ENCODE data around the gene MCM5. TPM values are rescaled to one million over a fixed set of nuclear protein-coding genes. Genes with fewer than 3 reads are reported as not detected.

Gene MCM5
- total RNA-seq, 2 experiments from 2014 or later: 21.6 to 22.6 TPM

DNA sequence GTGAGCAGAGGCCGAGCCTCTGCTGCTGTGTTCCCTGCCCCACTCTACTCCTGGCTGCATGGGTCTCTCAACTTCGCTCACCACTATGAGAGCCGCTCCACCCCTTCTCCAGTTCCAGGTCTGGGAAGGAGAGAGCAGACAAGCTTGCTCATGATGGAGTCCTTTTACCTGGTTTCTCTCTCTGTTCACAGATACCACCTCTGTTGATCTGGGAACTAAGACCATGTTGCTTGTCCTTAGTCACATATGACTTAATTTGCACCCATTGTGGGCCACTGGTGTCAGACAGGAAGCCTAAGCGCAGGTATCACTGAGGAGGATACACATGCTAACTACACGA is 26.8 kb downstream of the MCM5 start:
- Histone ChIP-seq H3K9me3 (ENCODE audit: control insufficient read depth in 1 of 2, insufficient read depth in 1 of 2, low read length in 2 of 2) (no peaks in the 10 kb centered on the region), H3K27ac (ENCODE audit: low read depth in 1 of 2, low read length in 2 of 2) (no peak overlapping the region), H3K4me1 (ENCODE audit: insufficient read depth, low read length) (no peaks in the 10 kb centered on the region), H3K27me3 (ENCODE audit: control insufficient read depth in 1 of 2, insufficient read depth in 2 of 2, low read length in 2 of 2) (no peaks in the 10 kb centered on the region), H3K4me3 (ENCODE audit: low read length) (no peak overlapping the region), H3K36me3 (ENCODE audit: insufficient read depth, low read length) (peaks cover 40% of the 10 kb centered on the region)
- Mint-ChIP-seq H3K27ac (no peak overlapping the region), H3K27me3 (no peaks in the 10 kb centered on the region), H3K4me1 (ENCODE audit: low read depth) (no peaks in the 10 kb centered on the region), H3K36me3 (ENCODE audit: low read depth) (peaks cover 43% of the 10 kb centered on the region), H3K4me3 (no peak overlapping the region), H3K9me3 (no peaks in the 10 kb centered on the region)
- DNase-seq (no peak), ATAC-seq (ENCODE audit: poor library complexity) (no peak)
- intact Hi-C loops (cut with DNase I, micrococcal nuclease): no loop called here
- ChIA-PET POLR2A (no interaction called here), CTCF (no interaction called here)
- TF ChIP-seq, protein P1, sequence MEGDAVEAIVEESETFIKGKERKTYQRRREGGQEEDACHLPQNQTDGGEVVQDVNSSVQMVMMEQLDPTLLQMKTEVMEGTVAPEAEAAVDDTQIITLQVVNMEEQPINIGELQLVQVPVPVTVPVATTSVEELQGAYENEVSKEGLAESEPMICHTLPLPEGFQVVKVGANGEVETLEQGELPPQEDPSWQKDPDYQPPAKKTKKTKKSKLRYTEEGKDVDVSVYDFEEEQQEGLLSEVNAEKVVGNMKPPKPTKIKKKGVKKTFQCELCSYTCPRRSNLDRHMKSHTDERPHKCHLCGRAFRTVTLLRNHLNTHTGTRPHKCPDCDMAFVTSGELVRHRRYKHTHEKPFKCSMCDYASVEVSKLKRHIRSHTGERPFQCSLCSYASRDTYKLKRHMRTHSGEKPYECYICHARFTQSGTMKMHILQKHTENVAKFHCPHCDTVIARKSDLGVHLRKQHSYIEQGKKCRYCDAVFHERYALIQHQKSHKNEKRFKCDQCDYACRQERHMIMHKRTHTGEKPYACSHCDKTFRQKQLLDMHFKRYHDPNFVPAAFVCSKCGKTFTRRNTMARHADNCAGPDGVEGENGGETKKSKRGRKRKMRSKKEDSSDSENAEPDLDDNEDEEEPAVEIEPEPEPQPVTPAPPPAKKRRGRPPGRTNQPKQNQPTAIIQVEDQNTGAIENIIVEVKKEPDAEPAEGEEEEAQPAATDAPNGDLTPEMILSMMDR (IDR thresholded peaks at IDR 0.05): no peak

GRCh38 chr22:35430897-35431322 is 31.0 kb downstream of the MCM5 start:
- no peaks in the 10 kb centered on the region for H3K4me1 Mint-ChIP-seq (ENCODE audit: low read depth)
- intact Hi-C loops (cut with DNase I, micrococcal nuclease): loop anchor here (1.0 to 5.0 kb wide), 4 partner anchors 152 to 694 kb away; no protein-coding TSS in a partner anchor
- Histone ChIP-seq H3K27ac (ENCODE audit: low read depth in 1 of 2, low read length in 2 of 2) (no peak overlapping the region), H3K36me3 (ENCODE audit: insufficient read depth, low read length) (peaks cover 23% of the 10 kb centered on the region), H3K4me3 (ENCODE audit: low read length) (no peak overlapping the region), H3K27me3 (ENCODE audit: control insufficient read depth in 1 of 2, insufficient read depth in 2 of 2, low read length in 2 of 2) (no peaks in the 10 kb centered on the region), H3K9me3 (ENCODE audit: control insufficient read depth in 1 of 2, insufficient read depth in 1 of 2, low read length in 2 of 2) (peaks cover 12 to 17% of the 10 kb centered on the region in 2 experiments), H3K4me1 (ENCODE audit: insufficient read depth, low read length) (no peaks in the 10 kb centered on the region)
- ChIA-PET POLR2A (no interaction called here), CTCF (interaction anchor here (0.7 to 2.0 kb wide), 5 partner anchors 10 to 693 kb away, joined by 4 to 11 read pairs (median 6); no protein-coding TSS in a partner anchor)
- H3K27ac Mint-ChIP-seq: no peak overlapping the region
- TF ChIP-seq, protein P1 (IDR thresholded peaks at IDR 0.05): peak; percentile 71
- H3K36me3 Mint-ChIP-seq (ENCODE audit: low read depth): peaks cover 32% of the 10 kb centered on the region
- no peaks in the 10 kb centered on the region for H3K27me3 Mint-ChIP-seq
- no peaks in the 10 kb centered on the region for H3K9me3 Mint-ChIP-seq
- DNase-seq (peak; percentile 47 to 79 (median 64)), ATAC-seq (ENCODE audit: poor library complexity) (peak; percentile 85)
- no peak overlapping the region for H3K4me3 Mint-ChIP-seq

GRCh38 chr22:35431483-35432227 is 31.7 kb downstream of the MCM5 start:
- H3K4me1 Mint-ChIP-seq (ENCODE audit: low read depth): no peaks in the 10 kb centered on the region
- Histone ChIP-seq H3K4me1 (ENCODE audit: insufficient read depth, low read length) (no peaks in the 10 kb centered on the region), H3K27ac (ENCODE audit: low read depth in 1 of 2, low read length in 2 of 2) (no peak overlapping the region), H3K36me3 (ENCODE audit: insufficient read depth, low read length) (peaks cover 23% of the 10 kb centered on the region), H3K9me3 (ENCODE audit: control insufficient read depth in 1 of 2, insufficient read depth in 1 of 2, low read length in 2 of 2) (peaks cover 12 to 17% of the 10 kb centered on the region in 2 experiments), H3K4me3 (ENCODE audit: low read length) (no peak overlapping the region), H3K27me3 (ENCODE audit: control insufficient read depth in 1 of 2, insufficient read depth in 2 of 2, low read length in 2 of 2) (no peaks in the 10 kb centered on the region)
- intact Hi-C loops (cut with DNase I, micrococcal nuclease): loop anchor here (2.0 to 5.0 kb wide), 3 partner anchors 191 to 693 kb away; no protein-coding TSS in a partner anchor
- peaks cover 31% of the 10 kb centered on the region for H3K36me3 Mint-ChIP-seq (ENCODE audit: low read depth)
- H3K9me3 Mint-ChIP-seq: no peaks in the 10 kb centered on the region
- CTCF ChIA-PET: interaction anchor here (1.7 to 2.0 kb wide), 4 partner anchors 11 to 692 kb away, joined by 6 to 11 read pairs (median 8); no protein-coding TSS in a partner anchor
- DNase-seq (no peak), ATAC-seq (ENCODE audit: poor library complexity) (no peak)
- POLR2A ChIA-PET: no interaction called here
- no peak overlapping the region for H3K4me3 Mint-ChIP-seq
- no peaks in the 10 kb centered on the region for H3K27me3 Mint-ChIP-seq
- no peak overlapping the region for H3K27ac Mint-ChIP-seq
- TF ChIP-seq, protein P1 (IDR thresholded peaks at IDR 0.05): no peak

Measured in CD4-positive, alpha-beta T cell (primary cell).